Esophagus squamous epithelium (tissue), 5 donors: Measurements from ENCODE around the gene CAMTA1. TPM values are rescaled to one million over a fixed set of nuclear protein-coding genes. Genes with fewer than 3 reads are reported as not detected.

ENCODE experiments used
- DNase-seq: peaks from one replicate; lab custom pipeline; 2025; lab: John Stamatoyannopoulos, UW
- H3K27ac ChIP-seq, 4 donors: fragments of 200-600 bp; sonication (generic); one replicate each; pipeline ENCODE4 v1.5.1; 2016 to 2019; ENCODE audit warnings: mild to moderate bottlenecking in 1 of 4
- H3K27me3 ChIP-seq, 4 donors: fragments of 200-600 bp; sonication (generic); 1 replicate in 3 of 4; 2 replicates in 1 of 4; pipeline versions ENCODE4 v1.5.1 to v1.6.0; 2017 to 2021; ENCODE audit warnings: antibody characterized with exemption in 1 of 4
- H3K36me3 ChIP-seq, 3 donors: fragments of 200-600 bp; sonication (generic); one replicate each; pipeline ENCODE4 v1.5.1; 2016 to 2019
- H3K4me1 ChIP-seq, 3 donors: fragments of 200-600 bp; sonication (generic); one replicate each; pipeline ENCODE4 v1.5.1; 2017 to 2019
- H3K4me3 ChIP-seq, 4 donors: fragments of 200-600 bp; sonication (generic); 1 replicate in 3 of 4; 2 replicates in 1 of 4; pipeline ENCODE4 v1.5.1; 2016 to 2019; ENCODE audit warnings: mild to moderate bottlenecking in 2 of 4, moderate library complexity in 1 of 4
- H3K9me3 ChIP-seq, 3 donors: fragments of 200-600 bp; sonication (generic); one replicate each; pipeline ENCODE4 v1.5.1; 2016 to 2019
- CTCF ChIP-seq, 6 experiments: fragments of 450-650 bp in 4 of 6; fragments of 200-600 bp in 2 of 6; sonication (generic) in 2 of 6; IDR thresholded peaks; one replicate each; pipeline ENCODE4 v1.5.1; 2016 to 2019; ENCODE audit warnings: antibody characterized with exemption in 6 of 6, mild to moderate bottlenecking in 4 of 6, moderate library complexity in 4 of 6
- POLR2A ChIP-seq, 4 donors: fragments of 450-650 bp; IDR thresholded peaks; one replicate each; pipeline ENCODE4 v1.6.1; 2017; ENCODE audit warnings: antibody characterized with exemption in 4 of 4, mild to moderate bottlenecking in 4 of 4, moderate library complexity in 3 of 4
- WGBS, 2 donors: methylation state at CpG; one replicate each; pipeline ENCODE4 v1.1.5; 2018; 5-methylcytosine and 5-hydroxymethylcytosine counted together
- intact Hi-C: fragments of 100-400 bp; cut with DNase I; formaldehyde crosslinking; loops from one replicate; pipeline ENCODE4 v1.15.0; 2022
- total RNA-seq, 4 donors: library from RNA; depleted of rRNA; stranded (reverse); fragments of >200 nt; gene quantifications; one replicate each; pipeline ENCODE4 v1.1.0, GENCODE V29; 2016
- donor health status: DM: yes; HTN: yes; CAD: no.

CAMTA1 gene
- total RNA-seq, 4 donors from 2014 or later: 31.3 to 77.4 (median 45.9) TPM

GRCh38 chr1:7334475-7335035 lies 549.3 kb downstream of the CAMTA1 start:
- WGBS, 2 donors: 20 to 23% methylated on average over 10 of the region's 10 CpGs
- Histone ChIP-seq H3K4me3 (no peak overlapping the region), H3K9me3 (no peaks in the 10 kb centered on the region), H3K4me1 (peaks cover 0 to 14% (median 0%) of the 10 kb centered on the region in 3 donors), H3K27ac (no peak overlapping the region), H3K36me3 (no peaks in the 10 kb centered on the region), H3K27me3 (peaks cover 0 to 47% (median 0%) of the 10 kb centered on the region in 4 donors)
- intact Hi-C loops: no loop called here
- DNase-seq: no peak
- no peak for TF ChIP-seq CTCF (IDR thresholded peaks at IDR 0.05)
- no peak for TF ChIP-seq POLR2A (IDR thresholded peaks at IDR 0.05)

- Histone ChIP-seq H3K36me3 (no peaks in the 10 kb centered on the region), H3K27ac (no peak overlapping the region), H3K4me1 (peaks cover 0 to 14% (median 0%) of the 10 kb centered on the region in 3 donors), H3K27me3 (peaks cover 0 to 39% (median 0%) of the 10 kb centered on the region in 4 donors), H3K9me3 (no peaks in the 10 kb centered on the region), H3K4me3 (no peak overlapping the region)
- intact Hi-C loops: no loop called here
- 47 to 56% methylated on average over 6 to 8 of the region's 13 CpGs for WGBS, 2 donors
- no peak for DNase-seq
- TF ChIP-seq CTCF (IDR thresholded peaks at IDR 0.05): no peak
- TF ChIP-seq POLR2A (IDR thresholded peaks at IDR 0.05): no peak
Measured at GRCh38 chr1:7335224-7335879, 550.1 kb downstream of the CAMTA1 start.

DNA sequence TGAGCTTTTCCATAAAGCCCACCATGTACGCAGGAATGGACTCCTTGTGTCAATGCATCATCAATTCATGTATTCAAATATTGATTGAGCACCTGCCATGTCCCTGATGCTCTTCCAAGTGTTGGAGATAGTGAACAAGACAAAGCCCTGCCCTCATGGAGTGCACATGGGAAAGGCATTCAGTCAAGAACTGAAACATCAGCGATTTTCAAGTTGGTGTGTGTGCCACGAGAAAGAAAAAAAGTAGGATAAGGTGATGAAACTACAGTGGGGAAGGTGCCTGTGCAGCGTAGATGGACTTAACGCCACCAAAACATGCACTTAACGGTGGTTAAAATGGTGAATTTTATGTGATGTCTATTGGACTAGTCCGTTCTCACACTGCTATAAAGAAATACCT lies 553.2 kb downstream of the CAMTA1 start:
- intact Hi-C loops: no loop called here

GRCh38 chr1:7339014-7339413 lies 553.8 kb downstream of the CAMTA1 start:
- peaks cover 0 to 19% (median 0%) of the 10 kb centered on the region in 3 donors for H3K4me1 ChIP-seq

More for the DNA sequence above, 553.2 kb downstream of the CAMTA1 start:
- DNase-seq: no peak
- Histone ChIP-seq H3K9me3 (no peaks in the 10 kb centered on the region), H3K4me1 (peaks cover 0 to 19% (median 0%) of the 10 kb centered on the region in 3 donors), H3K27me3 (peaks cover 0 to 16% (median 0%) of the 10 kb centered on the region in 4 donors), H3K36me3 (no peaks in the 10 kb centered on the region), H3K4me3 (no peak overlapping the region), H3K27ac (no peak overlapping the region)
- WGBS, 2 donors: 87 to 88% methylated on average over 7 of the region's 7 CpGs
- TF ChIP-seq POLR2A (IDR thresholded peaks at IDR 0.05) (no peak), CTCF (IDR thresholded peaks at IDR 0.05) (no peak)

More at GRCh38 chr1:7339014-7339413, 553.8 kb downstream of the CAMTA1 start:
- no peaks in the 10 kb centered on the region for H3K36me3 ChIP-seq
- no peak for TF ChIP-seq POLR2A (IDR thresholded peaks at IDR 0.05)
- no peak for TF ChIP-seq CTCF (IDR thresholded peaks at IDR 0.05)
- no peak overlapping the region for H3K4me3 ChIP-seq
- H3K9me3 ChIP-seq: no peaks in the 10 kb centered on the region
- 85 to 86% methylated on average over 5 of the region's 5 CpGs for WGBS, 2 donors
- intact Hi-C loops: no loop called here
- peaks cover 0 to 13% (median 0%) of the 10 kb centered on the region in 4 donors for H3K27me3 ChIP-seq
- H3K27ac ChIP-seq: no peak overlapping the region
- DNase-seq: no peak
